Stimulated activated CD8-positive, alpha-beta memory T cell treated with anti-CD3 and anti-CD28 coated beads, Interleukin-7, amount 100 ng/mL, for 4 hours (primary cell): ENCODE results near the gene SPAG5.
A peak's percentile ranks its signal among the peaks of the same experiment; 100 is the strongest.

Experiments used
- DNase-seq, 2 donors: peaks; one replicate each; pipeline ENCODE4 v3.0.0-alpha.2; 2020; ENCODE audit warnings: low read depth in 2 of 2

Gene SPAG5

GRCh38 chr17:28598799-28599310, at the start of gene SPAG5:
TSS of gene SPAG5 (minus strand) at chr17:28599025. CDS start at chr17:28598946, 79 bp downstream.
- DNase-seq = peak; percentile 85 to 90

- no peak for DNase-seq
Observed at GRCh38 chr17:28646039-28646754, 47.4 kb upstream of the SPAG5 start.

- no peak for DNase-seq
Observed at GRCh38 chr17:28645576-28645939, 46.7 kb upstream of the SPAG5 start.

- DNase-seq = peak; percentile 92 to 97
Observed at GRCh38 chr17:28644787-28645575, 46.2 kb upstream of the SPAG5 start, which contains the start of gene BLTP2. TSS of gene BLTP2 (minus strand) at chr17:28645158. CDS start at chr17:28645056, 102 bp downstream.

DNA sequence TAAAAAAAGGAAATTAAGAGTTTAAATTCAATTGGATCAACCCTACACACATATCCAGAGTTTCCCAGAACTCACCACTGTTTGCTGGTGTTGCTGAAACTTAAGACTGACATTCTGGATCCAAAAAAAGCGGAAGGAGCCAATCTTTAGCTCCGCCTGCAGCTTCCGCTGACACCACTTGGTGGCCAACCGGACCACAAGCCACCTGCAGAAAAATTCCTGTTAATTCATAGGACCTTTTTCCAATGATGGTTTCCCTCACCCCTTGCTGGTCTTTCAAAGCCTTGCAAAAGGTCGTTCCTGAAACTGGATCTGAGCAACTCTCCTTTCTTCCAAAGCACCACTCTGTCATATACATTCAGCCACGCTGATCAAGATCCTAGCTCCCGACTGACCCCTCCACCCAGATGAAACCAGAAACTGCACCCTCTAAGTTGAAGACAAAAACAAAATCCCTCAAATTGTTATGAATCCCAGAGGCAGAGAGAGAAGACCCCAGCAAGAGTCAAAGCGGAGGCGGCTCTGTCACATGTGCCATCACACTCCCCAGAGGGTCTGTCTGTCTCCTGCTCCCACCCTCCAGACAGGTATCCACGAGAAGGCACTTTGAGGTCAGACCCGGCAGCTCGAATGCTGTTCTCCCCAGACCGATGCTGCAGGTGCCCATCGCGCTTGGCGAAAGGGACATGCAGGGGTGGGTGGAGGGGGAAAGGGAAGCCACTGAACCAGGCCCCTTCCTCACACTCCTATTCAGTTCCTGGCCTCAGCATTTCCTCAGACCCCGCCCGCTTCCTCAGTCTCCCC, 45.4 kb upstream of the SPAG5 start:
- peak in 1 of 2 donors; percentile 11 for DNase-seq

DNA sequence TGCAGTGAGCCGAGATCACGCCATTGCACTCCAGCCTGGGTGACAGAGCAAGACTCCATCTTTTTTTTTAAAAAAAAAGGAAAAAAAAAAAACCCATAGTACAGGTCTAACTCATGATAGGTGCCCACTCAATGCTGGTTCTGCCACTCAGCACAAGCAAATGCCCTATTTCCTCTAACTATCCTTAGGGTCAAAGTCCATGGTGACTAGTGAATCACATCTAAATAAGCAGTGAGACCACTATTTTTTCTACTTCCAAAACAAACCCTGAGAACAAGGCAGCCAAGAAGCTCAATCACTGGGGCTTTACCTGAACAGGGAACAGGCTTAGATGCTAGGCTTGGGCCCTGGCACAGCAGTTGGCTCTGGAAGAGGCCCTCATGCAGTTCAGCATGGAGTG, 42.8 kb upstream of the SPAG5 start:
- DNase-seq = no peak

DNA sequence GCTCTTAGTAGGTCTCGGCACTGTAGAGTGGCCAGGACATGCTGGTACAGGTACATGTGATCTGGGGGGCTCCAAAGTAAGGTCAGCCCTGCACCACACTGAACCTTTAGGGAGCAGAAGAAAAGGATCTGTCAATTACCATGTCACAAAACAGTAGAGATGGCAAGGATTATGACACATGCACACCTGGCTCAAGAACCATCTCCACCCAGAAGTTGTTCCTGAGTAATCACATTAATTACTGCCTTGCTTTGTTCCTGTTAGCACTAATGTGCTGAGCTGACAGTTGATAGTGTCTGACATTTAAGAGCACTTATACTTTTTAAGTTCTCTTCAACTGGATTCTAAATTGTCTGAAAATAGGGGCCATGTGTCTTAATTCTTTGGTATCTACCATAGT, 36.7 kb upstream of the SPAG5 start:
- no peak for DNase-seq

DNA sequence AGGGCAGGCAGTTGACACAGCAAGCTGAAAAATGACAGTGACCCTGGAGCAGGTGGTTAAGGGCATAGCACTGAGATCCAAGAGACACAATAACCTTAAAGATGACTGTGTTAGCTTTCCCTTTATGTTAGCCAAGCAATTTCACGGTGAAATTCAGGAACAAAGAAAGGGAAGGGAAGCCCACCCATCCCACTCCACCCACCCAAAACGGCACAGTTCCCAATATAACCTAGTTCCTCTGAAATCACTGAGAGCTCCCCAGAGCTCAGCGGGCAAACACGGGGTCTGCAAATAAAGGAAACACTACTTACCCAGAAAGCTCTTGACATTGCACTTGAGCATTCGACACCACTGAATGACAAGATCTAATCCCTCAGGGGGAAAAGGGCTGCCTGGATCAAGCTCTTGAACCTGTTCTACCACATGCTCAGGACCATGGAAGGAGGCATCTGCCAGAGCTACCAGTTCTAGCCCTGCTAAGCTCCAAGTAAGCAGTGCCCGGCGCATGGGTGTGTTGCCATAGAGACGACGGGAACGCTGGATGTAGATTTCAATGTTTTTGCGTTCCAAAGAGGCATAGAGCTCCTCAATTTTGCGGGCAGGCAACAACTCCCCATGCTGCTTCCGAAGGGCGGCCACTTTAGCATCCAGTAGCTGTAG, 35.5 kb upstream of the SPAG5 start:
- DNase-seq = no peak

DNA sequence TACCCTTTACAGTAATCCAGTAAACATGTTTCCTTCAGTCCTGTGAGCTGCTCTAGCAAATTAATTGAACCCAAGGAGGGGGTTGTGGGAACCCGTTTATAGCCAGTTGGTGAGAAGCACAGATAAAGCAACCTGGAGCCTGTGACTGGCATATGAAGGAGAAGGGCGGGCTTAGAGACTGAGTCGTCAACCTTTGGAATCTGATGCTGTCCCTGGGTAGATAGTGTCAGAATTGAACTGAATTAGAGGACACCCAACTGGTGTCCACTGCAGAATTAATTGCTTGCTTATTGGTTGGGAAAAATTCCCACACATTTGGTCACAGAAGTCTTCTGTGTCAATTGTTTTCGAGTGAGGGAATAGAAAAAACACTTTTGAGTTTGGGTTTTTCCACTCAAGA, 28.0 kb upstream of the SPAG5 start:
- no peak for DNase-seq

DNA sequence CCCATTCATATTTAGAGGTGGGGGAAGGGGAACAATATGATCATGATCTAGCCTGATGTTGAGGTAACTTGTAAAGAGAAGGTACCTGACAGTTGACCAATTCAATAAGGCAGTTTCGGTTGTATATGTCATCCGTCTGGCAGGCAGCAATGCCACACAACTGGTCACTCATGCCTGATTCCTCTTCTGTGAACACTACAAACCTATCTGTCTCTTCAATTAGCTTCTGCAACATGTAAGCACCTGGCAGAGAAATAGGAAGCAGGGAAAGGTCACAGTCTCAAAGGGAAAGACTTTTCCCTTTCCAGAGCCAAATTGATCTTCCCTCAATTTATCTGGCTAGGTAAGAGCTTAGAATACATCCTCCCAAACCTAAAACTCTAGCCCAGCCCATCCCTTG, 25.3 kb upstream of the SPAG5 start:
- DNase-seq = no peak

DNA sequence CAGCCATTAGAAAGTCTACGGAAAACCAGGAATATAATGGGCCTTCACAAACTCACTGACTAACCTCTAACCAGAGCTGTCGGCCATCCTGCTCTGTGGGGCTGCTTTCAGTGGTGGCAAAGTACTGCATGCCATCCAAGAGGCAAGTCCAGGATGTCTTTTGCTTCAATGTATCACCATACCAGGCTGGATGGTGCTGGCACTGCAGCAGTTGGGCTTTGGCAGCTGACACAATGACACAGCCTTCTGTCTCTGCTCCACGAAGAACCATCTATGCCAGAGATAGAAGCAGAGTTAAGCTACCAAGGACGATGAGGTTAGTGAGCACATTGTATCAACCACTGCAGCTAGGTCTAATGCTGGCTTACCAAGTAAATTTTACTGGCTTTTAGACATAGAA, 24.9 kb upstream of the SPAG5 start:
- DNase-seq = no peak

- DNase-seq = no peak
Observed at GRCh38 chr17:28622186-28622585, 23.4 kb upstream of the SPAG5 start.

DNA sequence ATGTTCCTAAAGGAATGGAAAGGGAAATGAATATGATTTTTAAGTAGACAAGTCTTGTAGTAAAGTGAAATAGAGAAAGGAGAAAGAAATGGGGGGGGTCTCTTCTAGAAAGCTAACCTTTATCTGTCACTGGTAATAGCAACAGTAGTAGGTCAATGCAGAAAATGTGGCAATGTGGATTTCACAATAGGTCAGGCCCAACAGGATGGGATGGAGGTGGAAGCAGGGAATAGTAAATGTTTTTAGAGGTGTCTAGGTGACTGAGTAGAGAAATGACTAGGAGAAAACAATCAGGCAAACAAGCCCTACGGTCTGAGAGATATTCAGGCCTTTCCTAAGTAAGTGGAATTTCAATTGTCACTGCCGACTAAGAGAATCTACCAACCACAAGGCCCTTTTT, 21.2 kb upstream of the SPAG5 start:
- no peak for DNase-seq

- DNase-seq = no peak
Observed at GRCh38 chr17:28618464-28618863, 19.6 kb upstream of the SPAG5 start.

- no peak for DNase-seq
Observed at GRCh38 chr17:28616281-28616680, 17.5 kb upstream of the SPAG5 start.

- DNase-seq = no peak
Observed at GRCh38 chr17:28615260-28615940, 16.6 kb upstream of the SPAG5 start.

DNA sequence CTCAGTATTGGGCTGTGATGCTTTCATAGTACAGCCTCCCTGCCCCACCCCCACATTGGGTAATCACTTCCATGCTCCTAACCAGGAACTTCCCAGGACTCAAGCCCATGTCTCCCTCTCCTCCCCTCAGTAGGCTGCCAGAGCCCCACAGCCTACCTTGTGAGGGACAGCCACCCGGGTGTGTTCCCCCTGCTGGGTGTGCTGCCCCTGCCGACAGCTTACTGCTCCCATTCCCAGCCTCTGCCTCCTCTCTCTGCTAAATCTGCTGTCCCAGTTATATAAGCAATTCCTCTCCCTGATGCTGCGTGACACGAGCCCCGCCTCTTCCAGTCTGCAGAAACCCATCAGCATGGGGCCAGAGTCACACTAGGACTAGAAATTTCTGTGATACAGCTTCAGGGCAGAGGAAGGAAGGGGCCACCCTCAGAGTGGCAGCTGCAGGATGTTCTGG, 15.1 kb upstream of the SPAG5 start, which contains the start of gene RSKR:
Gene RSKR (minus strand): TSS at position 255 of the 451 bp plus-strand sequence. CDS start 24 bp downstream, at position 231.
- DNase-seq = no peak

DNA sequence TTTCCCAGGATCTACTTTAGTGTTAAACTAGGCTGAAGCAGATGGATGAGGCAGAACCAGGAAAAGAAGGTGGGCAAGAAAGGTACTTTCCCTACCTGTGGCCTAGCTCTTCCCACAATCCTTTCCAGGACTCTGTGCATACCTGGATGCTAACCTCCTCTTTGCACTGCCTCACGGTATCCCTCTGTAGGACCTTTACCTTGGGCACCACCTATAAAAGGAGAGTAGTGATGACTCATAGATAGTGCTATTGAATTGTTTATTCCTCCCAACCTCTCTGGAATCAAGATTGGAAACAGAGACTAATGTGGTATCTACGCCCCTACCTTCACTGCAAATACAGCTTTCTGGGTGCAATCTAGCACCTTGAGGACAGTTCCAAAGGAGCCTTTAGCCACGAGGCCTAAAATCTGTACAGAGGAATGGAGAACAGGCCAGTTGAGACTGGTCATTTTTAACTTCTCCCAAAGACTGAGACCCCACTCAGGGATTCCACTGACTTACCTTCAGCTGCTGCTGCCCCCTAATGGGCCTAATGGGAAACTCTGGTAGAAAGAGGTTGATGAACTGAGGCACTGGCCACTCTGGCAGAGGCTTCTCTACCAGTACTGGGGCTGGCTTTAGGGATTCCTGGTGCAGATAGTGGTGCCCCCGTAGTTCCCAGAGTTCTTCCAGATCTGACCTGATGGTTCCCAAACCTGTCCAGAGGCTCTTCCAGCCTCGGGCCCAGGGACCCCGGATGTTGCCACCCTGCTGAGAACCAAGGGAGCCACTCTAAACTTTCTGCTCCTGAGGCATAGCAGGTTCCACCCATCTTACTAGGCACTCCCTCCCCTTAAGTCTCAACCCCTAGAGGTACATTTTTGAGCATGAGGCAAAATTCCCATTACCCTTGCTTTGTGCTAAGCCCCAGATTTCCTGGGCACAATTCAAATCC, 14.4 kb upstream of the SPAG5 start:
- DNase-seq = peak in 1 of 2 donors; percentile 9

DNA sequence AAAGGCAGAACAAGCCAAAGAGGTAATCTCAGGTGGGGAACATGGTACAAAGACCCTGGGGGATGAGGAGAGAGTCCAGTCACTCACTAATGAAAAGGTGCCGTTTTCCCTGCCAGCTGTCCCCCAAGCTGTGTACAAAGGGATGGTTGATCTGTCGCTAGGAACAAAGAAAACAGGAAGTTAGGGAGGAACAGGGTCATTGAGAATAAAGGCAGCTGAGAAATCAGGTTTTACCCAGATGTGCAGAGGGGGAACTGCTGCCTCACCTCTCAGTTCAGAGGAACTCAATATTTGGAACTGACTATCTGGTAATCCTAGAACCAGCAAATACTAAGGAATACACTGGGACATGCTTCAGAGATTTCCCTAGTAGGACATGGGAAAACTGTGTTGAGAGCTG, 13.7 kb upstream of the SPAG5 start:
- DNase-seq = no peak

DNA sequence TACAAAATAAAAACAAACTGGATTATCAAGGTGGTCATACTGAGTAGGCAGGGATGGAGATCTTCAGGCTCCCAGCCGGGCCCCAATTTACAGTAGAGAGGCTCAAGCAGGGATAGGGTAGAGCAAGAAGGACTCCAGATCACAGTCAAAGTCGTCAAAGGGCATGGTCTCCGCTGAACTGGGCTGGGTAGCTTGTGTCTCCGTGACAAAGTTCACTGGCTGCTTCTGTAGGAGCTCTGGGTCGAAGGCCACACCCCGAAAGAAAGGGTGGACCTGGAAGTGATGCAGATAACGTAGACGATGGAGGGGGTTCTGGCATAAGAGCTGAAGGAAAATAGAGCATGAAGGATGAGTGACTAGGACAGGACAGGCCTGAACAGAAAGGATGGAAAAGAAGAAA, 11.6 kb upstream of the SPAG5 start:
- no peak for DNase-seq
